Left ventricle myocardium inferior (tissue), 1 donor: ENCODE results near the gene AOAH. TPM values are rescaled to one million over a fixed set of nuclear protein-coding genes. Genes with fewer than 3 reads are reported as not detected.
"Not testable (repeated sequence)": the region's sequence is repeated elsewhere in the genome, so short reads cannot be mapped to it uniquely, and the experiment has no call there.

ENCODE experiments used
- DNase-seq: peaks from one replicate; pipeline ENCODE4 v3.0.0-alpha.2; 2020
- H3K27ac ChIP-seq: fragments of 200-600 bp; replicated peaks from 2 replicates; pipeline ENCODE4 v1.8.0; 2021
- H3K27me3 ChIP-seq: fragments of 200-600 bp; 2 replicates; pipeline ENCODE4 v1.8.0; 2021; ENCODE audit warnings: low read depth
- H3K36me3 ChIP-seq: fragments of 200-600 bp; 2 replicates; pipeline ENCODE4 v1.8.0; 2021
- H3K4me1 ChIP-seq: fragments of 200-600 bp; 2 replicates; pipeline ENCODE4 v1.8.0; 2021
- H3K4me3 ChIP-seq: fragments of 200-600 bp; 2 replicates; pipeline ENCODE4 v1.8.0; 2021; ENCODE audit warnings: mild to moderate bottlenecking, moderate library complexity
- H3K9me3 ChIP-seq: fragments of 200-600 bp; replicated peaks from 2 replicates; pipeline ENCODE4 v1.8.0; 2021
- intact Hi-C: fragments of 100-400 bp; cut with micrococcal nuclease; formaldehyde crosslinking; loops from one replicate; pipeline ENCODE4 v1.11.0; 2022
- total RNA-seq: library from RNA; stranded (reverse); fragmentation: NEBNext Ultra II Directional; extraction: Animal tissue kit (Norgen Biotek cat#: 25700); gene quantifications from one replicate; pipeline ENCODE4 v1.2.1, GENCODE V29; 2021
- TF ChIP-seq, protein P1 (sequence below): fragments of 200-600 bp; IDR thresholded peaks from 2 replicates; pipeline ENCODE4 v1.8.0; 2021; ENCODE audit warnings: antibody characterized with exemption, mild to moderate bottlenecking, borderline replicate concordance
- donor health status: DM: no; HTN: yes; CAD: no; lungs with severe emphysema.

The AOAH gene
- total RNA-seq, 1 donor from 2014 or later: 1.9 TPM

DNA sequence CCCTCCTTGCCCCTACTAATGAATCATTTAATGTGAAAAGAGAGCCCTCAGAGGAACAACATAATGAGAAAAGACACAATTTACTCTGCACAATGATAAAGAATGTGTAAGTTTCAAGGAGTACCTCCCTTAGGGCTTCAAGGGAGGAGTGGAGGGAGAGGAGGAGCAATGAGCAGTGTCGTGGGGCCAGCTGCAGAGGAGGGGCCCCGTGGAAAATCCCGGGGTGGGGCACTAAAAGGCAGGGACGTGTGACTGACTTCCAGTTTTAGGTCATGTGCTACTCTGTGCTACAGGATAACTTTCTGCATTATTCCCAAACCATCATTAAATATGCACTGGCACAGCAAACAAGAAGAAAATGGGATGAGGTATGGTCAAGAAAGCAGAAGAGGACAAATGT lies 226.5 kb downstream of the AOAH start:
- no peaks in the 10 kb centered on the region for H3K4me1 ChIP-seq
- no peaks in the 10 kb centered on the region for H3K9me3 ChIP-seq
- no peaks in the 10 kb centered on the region for H3K36me3 ChIP-seq
- no peak for DNase-seq
- no peak overlapping the region for H3K27ac ChIP-seq
- H3K27me3 ChIP-seq: peaks cover 38% of the 10 kb centered on the region
- intact Hi-C loops: no loop called here
- H3K4me3 ChIP-seq: no peak overlapping the region
- TF ChIP-seq, protein P1, sequence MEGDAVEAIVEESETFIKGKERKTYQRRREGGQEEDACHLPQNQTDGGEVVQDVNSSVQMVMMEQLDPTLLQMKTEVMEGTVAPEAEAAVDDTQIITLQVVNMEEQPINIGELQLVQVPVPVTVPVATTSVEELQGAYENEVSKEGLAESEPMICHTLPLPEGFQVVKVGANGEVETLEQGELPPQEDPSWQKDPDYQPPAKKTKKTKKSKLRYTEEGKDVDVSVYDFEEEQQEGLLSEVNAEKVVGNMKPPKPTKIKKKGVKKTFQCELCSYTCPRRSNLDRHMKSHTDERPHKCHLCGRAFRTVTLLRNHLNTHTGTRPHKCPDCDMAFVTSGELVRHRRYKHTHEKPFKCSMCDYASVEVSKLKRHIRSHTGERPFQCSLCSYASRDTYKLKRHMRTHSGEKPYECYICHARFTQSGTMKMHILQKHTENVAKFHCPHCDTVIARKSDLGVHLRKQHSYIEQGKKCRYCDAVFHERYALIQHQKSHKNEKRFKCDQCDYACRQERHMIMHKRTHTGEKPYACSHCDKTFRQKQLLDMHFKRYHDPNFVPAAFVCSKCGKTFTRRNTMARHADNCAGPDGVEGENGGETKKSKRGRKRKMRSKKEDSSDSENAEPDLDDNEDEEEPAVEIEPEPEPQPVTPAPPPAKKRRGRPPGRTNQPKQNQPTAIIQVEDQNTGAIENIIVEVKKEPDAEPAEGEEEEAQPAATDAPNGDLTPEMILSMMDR: no peak

DNA sequence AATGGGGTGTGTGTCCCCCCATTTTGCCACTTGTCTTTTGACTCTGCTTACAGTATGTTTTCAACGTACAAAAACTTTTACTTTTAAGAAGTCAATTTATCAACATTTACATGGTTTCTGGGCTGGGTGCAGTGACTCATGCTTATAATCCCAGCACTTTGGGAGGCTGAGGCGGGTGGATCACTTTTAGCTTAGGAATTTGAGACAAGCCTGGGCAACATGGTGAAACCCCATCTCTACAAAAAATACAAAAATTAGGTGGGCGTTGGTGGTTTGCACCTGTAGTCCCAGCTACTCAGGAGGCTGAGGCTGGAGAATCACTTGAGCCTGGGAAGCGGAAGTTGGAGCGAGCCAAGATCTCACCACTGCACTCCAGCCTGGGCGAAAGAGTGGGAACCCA lies 227.1 kb downstream of the AOAH start:
- DNase-seq, H3K27ac ChIP-seq, intact Hi-C loops, H3K4me1 ChIP-seq, H3K36me3 ChIP-seq, H3K4me3 ChIP-seq, H3K9me3 ChIP-seq: not testable (repeated sequence)
- H3K27me3 ChIP-seq: peaks cover 38% of the 10 kb centered on the region

DNA sequence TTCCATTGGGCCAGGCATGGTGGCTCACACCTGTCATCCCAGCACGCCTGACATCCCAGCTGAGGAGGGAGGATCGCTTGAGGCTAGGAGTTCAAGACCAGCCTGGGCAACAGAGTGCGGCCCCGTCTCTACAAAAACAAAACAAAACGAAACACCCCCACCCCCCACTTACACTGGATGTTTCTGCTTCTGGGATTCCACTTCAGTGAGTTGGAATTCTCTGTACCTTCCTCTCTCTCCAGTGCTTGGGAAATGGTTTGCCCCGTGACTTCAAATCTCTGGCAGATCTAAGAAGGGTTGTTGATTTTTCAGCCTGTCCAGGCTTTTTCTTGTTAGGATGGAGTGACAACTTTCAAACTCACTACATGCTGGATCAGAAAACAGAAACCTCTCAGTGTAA lies 227.7 kb downstream of the AOAH start:
- intact Hi-C loops: no loop called here
- TF ChIP-seq, protein P1: no peak
- H3K27ac ChIP-seq: no peak overlapping the region

DNA sequence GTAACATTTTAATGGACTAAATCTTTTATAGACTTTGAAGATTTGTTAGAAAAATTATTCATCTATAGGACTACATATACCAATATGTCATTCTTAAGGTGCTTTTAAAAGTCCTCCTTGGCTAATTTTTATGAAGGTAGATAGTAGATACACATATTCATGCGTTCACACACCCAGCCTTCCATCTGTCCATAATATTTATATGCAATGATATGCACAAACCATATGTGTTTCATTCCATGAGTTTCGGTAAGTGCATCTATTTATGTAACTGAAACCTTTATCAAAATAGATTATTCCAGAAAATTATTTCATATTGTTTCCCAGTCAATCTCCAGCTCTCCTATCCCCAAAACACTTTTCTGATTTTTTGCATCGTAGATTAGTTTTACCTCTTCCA lies 233.0 kb downstream of the AOAH start:
- peaks cover 16% of the 10 kb centered on the region for H3K27me3 ChIP-seq
- intact Hi-C loops: no loop called here
- DNase-seq: no peak
- H3K36me3 ChIP-seq: no peaks in the 10 kb centered on the region
- peaks cover 3% of the 10 kb centered on the region for H3K9me3 ChIP-seq
- no peak overlapping the region for H3K4me3 ChIP-seq
- H3K27ac ChIP-seq: no peak overlapping the region
- H3K4me1 ChIP-seq: no peaks in the 10 kb centered on the region
- TF ChIP-seq, protein P1: no peak

More for the DNA sequence above, 227.7 kb downstream of the AOAH start:
- DNase-seq: no peak
- Histone ChIP-seq H3K27me3 (peaks cover 38% of the 10 kb centered on the region), H3K36me3 (no peaks in the 10 kb centered on the region), H3K4me3 (no peak overlapping the region), H3K9me3 (no peaks in the 10 kb centered on the region), H3K4me1 (no peaks in the 10 kb centered on the region)

DNA sequence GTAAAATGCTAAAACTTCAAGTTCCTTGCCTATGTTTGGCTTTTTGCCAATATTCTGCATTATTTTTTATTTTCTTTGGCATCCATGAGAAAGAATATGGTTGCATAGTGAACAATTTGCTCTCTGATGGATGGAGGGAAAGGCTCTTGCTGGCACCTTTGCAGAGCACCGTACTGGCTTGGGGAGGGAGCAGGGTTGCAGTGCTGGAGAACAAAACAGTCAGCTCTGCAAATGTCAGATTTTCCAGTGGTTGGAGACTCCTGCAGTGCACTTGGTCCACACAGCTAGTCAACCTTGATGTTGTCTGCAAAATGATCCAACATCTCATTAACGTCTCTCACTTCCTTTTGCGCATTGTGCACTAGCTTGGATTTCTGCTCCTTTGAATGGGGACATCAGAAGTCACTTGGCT lies 233.9 kb downstream of the AOAH start:
- no peak for DNase-seq
- Histone ChIP-seq H3K4me1 (no peaks in the 10 kb centered on the region), H3K27ac (no peak overlapping the region), H3K9me3 (peaks cover 3% of the 10 kb centered on the region), H3K27me3 (peaks cover 9% of the 10 kb centered on the region), H3K4me3 (no peak overlapping the region), H3K36me3 (no peaks in the 10 kb centered on the region)
- intact Hi-C loops: no loop called here
- TF ChIP-seq, protein P1: no peak

DNA sequence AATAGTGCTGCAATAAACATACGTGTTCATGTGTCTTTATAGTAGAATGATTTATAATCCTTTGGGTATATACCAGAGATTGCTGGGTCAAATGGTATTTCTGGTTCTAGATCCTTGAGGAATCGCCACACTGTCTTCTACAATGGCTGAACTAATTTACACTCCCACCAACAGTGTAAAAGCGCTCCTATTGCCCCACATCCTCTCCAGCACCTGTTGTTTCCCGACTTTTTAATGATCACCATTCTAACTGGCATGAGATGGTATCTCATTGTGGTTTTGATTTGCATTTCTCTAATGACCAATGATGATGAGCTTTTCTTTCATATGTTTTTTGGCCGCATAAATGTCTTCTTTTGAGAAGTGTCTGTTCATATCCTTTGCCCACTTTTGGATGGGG lies 235.6 kb downstream of the AOAH start:
- H3K27me3 ChIP-seq, H3K4me1 ChIP-seq, H3K36me3 ChIP-seq, H3K9me3 ChIP-seq, H3K27ac ChIP-seq, DNase-seq, H3K4me3 ChIP-seq: not testable (repeated sequence)
- intact Hi-C loops: loop anchor here (10.0 kb wide), 1 partner anchor 706 kb away; no protein-coding TSS in a partner anchor
